Left forelimb (tissue), 1 donor: ENCODE measurements around the gene UNC45B.
A peak's percentile ranks its signal among the peaks of the same experiment; 100 is the strongest.
"Not testable (repeated sequence)": the region's sequence is repeated elsewhere in the genome, so short reads cannot be mapped to it uniquely, and the experiment has no call there.

Experiments
- DNase-seq: peaks from one replicate; pipeline ENCODE4 v3.0.0-alpha.2; 2018; ENCODE audit warnings: low spot score

Gene UNC45B, protein sequence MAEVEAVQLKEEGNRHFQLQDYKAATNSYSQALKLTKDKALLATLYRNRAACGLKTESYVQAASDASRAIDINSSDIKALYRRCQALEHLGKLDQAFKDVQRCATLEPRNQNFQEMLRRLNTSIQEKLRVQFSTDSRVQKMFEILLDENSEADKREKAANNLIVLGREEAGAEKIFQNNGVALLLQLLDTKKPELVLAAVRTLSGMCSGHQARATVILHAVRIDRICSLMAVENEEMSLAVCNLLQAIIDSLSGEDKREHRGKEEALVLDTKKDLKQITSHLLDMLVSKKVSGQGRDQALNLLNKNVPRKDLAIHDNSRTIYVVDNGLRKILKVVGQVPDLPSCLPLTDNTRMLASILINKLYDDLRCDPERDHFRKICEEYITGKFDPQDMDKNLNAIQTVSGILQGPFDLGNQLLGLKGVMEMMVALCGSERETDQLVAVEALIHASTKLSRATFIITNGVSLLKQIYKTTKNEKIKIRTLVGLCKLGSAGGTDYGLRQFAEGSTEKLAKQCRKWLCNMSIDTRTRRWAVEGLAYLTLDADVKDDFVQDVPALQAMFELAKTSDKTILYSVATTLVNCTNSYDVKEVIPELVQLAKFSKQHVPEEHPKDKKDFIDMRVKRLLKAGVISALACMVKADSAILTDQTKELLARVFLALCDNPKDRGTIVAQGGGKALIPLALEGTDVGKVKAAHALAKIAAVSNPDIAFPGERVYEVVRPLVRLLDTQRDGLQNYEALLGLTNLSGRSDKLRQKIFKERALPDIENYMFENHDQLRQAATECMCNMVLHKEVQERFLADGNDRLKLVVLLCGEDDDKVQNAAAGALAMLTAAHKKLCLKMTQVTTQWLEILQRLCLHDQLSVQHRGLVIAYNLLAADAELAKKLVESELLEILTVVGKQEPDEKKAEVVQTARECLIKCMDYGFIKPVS

DNA sequence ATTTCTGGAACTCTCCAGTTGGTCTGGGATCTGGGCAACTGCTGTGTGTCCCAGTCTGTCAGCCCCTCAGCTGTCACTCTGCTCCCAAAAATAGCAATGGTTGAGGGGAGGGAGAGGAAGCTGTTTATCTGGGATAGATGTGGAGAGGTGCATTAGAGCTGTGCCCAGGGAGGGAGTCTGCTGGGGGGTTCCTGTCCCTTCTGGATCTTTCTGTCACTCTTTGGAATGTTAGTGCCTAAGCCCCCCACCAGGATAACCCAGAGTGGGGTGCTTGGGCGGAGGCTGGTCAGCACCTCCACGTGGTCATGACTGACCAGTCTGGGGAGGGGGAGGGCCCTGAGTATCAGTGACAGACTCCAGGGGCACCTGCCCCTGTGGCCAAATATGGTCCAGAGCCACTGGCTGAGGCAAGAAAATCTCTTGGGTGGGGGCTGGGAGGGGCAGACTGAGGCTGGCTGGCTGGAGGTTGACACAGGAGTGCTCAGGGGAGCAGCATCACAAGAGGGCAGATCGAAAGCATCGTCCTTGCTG lies at the start of gene UNC45B:
TSS of gene UNC45B (plus strand) at position 443 of the 531 bp plus-strand sequence. CDS start 447 bp downstream, outside the sequence.
- no peak for DNase-seq

DNA sequence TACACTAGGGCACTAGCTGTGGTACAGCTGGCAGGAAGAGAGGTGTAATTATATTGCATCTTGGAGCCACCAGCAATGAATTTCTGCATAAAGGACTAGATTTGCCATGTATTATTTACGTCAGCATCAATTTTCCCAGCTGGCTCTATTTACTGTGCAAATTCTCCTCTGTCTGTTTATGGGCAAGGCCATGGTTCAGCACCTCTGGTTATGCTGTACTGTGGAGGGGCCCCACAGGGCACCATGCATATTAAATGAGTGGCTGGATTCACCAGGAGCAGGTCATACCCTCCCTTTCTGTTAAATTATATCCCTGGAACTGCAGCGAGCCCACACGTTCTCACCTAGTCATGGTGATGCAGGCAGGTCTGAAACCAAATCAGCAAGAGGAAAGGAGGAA lies 47.7 kb upstream of the UNC45B start:
- DNase-seq: no peak

DNA sequence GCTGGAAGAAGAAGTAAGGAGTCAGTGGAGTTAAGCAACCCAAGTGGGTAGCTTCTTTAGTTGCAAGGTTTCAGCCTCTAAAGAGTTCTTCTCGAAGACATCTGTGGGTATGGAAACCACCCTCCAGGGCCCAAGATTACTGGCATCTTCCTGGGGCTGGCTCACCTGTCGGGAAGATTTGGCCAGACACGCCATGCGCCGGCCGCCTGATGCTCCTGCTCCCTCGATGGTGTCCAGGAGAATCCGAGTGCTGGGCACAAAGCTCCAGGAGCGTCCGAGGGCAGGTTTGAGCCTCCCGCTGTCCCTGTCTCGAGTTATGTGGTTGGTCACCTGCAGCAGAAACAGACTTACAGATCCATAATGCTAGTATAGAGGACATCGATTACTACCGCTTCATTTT lies 46.6 kb upstream of the UNC45B start:
- DNase-seq: no peak

DNA sequence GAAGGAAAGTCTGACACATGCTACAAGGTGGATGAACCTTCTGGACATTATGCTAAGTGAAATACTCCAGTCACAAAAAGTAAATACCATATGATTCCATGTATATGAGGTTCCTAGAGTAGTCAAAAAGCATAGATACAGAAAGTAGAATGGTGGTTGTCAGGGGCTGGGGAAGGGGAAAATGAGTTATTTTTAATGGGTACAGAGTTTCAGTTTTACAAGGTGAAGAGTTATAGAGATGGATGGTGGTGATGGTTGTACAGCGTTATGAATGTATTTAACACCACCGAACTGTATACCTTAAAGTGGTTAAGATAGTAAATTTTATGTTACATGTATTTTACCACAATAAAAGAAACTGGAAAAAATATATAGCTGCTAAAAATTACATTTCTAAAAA lies 45.9 kb upstream of the UNC45B start:
- DNase-seq: no peak

DNA sequence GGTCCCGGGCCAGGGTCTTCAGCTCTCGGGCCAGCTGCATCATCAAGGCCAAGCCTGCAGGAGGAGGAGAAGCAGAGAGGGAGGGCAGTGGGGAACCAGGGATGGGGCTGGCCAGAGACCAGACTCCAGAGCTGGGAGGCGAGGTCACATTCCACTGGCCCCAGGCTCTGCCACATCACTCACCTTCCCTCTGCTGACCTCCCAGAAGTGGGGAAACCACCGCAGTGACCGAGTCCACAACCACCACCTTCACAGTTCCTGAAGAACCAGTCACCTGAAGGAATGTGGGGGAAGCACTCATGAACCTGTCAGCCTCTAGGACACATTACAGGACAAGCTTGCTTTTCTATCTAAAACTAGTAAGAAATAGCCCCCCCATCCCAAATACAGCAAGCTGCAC lies 44.3 kb upstream of the UNC45B start:
- no peak for DNase-seq

DNA sequence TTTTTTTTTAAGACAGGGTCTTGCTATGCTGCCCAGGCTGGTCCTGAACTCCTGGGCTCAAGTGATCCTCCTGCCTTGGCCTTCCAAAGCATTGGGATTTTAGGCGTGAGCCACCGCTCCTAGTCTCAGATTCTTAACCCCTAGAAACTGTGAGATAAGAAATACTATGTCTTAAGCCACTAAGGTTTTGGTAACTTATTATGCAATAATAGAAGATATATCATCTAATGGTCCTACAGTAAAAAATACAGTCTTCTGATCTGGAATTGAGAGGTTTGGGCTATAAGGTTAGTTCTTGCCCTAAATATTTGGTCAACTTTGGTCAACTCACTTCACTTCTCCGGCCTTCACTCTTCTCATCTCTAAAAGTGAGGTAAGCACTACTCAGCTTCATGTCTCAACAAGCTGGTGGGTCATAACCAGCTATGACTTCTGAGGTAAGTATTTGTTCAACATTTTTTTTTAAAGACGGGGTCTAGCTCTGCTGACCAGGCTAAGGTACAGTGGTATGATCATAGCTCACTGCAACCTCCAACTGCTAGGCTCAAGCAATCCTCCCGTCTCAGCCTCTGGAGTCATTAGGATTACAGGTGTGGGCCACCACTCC lies 42.7 kb upstream of the UNC45B start:
- no peak for DNase-seq

DNA sequence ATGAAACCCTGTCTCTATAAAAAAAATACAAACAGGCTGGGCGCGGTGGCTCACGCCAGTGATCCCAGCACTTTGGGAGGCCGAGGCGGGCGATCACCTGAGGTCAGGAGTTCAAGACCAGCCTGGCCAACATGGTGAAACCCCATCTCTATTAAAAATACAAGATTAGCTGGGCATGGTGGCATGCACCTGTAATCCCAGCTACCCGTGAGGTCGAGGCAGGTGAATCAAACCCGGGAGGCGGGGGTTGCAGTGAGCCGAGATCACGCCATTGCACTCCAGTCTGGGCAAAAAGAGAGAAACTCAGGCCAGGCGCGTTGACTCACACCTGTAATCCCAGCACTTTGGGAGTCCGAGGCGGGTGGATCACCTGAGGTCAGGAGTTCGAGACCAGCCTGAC lies 36.8 kb upstream of the UNC45B start:
- DNase-seq: not testable (repeated sequence)

DNA sequence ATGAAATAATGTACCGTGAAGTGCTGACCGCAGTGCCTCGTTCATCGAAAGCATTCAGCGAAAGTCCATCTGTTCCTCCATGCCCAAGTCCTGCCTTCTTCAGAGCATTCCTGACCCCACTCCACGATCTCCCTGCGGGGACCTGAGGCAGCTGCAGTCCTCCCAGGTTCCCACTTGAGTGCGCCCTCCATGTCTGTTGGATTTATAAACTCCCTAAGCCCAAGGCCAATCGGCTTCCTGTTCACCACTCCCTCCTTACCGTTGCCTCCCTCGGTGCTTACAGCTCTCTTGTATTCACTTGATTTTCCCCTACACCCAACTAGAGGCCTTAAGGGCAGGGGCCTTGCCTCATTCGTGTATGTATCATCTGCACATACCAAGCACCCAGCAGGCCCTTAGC lies 30.8 kb upstream of the UNC45B start:
- DNase-seq: no peak

DNA sequence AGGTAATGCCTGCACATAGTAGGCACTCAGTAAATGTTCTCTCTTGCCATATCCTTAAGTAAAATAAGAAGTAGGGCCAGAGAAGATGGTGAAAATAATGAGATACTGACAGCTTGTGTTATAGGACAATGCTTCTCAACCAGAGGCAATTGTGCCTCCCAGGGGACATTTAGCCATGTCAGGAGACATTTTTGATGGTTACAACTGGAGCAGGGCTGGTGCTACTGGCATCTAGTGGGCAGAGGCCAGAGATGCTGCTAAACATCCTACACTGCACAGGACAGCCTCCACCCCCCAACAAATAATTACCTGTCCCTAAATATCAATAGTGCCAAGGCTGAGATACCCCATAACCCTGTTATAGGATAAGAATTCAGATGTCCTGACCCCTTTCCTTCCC lies 29.6 kb upstream of the UNC45B start:
- DNase-seq: no peak

DNA sequence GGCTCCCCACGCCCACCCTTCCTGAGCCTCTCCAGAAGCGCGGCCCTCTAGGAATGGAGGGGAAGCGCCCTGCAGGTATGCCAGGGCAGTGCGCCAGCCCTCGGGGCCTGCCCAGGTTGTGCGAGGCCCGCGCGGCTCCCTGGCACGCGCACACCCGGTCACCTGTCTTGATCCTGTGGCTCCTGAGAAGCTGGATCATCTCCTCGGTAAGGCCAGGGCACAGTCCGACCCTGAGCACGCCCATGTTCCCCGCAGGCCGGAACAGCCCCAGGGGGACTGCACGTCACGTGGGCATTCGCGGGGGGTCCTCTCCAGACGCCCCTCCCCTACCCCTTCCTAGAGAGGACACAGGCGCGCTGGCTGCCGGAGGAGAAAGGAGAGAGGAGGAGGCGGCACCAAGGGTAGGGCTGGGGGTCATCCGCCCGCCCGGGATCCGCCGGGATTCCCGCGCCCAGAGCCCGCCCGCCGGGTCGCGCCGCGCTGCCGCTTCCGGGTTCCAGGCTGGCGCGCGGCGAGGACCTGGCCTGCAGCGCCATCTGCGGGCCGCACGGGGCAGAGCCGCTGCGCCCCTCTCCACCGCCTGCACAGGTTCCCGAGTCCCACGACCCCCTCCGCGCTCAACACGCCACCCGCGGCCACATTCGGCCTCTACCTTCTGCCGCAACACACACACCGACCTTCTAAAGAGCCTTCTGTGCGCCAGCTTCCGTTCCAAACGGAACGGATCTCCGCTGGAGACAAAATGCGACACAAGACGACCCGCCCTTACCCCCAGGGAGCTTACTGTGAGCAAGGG lies 28.0 kb upstream of the UNC45B start, which contains the start of gene RAD51D:
TSS of gene RAD51D (minus strand) at position 491 of the 796 bp plus-strand sequence. CDS start at position 244, 247 bp downstream.
- DNase-seq: peak; percentile 88

DNA sequence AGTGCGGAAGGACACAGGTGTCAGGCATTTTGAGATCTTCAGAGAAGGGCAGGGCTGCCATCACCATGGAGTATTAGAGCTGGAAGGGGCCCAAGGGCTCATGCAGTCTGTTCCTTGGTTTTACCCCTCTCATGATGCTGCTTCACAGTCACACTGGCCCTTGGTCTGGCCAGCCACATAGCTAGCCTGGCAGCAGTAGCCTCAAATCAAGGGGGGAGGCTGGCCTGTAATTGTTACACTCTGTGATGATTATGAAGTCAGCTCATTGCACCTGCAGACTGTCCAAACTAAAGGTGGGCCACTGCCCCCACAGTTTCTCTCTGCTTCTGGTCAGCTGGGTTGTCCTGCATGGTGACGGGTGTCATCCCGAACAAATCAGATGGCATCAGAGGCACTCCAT lies 26.3 kb upstream of the UNC45B start, which contains the start of gene FNDC8:
TSS of gene FNDC8 (plus strand) at position 301 of the 400 bp plus-strand sequence. CDS start at position 380, 79 bp downstream.
- no peak for DNase-seq

DNA sequence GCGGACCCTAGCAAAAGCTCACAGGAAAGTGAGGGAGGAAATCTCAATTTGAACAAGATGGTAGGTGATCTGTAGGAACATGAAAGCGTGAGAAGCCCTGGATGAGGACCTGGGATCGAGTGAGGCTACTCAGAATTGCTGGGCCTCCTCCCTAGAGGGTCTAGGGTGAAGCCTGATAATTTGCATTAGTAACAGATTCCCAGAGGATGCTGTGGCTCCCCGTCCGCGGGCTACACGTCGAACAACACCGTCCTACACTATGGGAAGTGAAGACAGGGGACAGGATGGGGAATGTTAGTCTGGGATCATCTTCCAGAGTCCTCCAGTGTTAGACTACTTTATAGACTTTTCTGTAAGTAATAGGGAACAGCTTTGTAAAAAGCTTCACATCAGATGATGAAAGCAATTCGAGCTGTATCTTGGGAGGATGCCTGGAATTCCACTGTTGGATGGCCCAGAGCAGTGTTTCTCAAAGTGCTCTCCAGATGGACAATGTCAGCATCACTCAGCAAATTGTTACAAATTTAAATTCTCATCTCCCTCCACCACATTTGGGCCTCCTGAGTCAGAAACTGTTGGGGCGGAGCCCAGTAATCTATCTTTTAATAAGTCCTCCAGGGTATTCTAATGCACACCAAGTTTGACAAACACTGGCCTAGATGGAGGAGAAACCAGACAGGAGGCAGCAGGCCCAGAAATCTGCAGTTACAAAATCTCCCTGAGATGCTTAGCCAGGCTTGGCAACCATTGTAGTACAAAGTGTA lies 19.7 kb upstream of the UNC45B start:
- DNase-seq: no peak

DNA sequence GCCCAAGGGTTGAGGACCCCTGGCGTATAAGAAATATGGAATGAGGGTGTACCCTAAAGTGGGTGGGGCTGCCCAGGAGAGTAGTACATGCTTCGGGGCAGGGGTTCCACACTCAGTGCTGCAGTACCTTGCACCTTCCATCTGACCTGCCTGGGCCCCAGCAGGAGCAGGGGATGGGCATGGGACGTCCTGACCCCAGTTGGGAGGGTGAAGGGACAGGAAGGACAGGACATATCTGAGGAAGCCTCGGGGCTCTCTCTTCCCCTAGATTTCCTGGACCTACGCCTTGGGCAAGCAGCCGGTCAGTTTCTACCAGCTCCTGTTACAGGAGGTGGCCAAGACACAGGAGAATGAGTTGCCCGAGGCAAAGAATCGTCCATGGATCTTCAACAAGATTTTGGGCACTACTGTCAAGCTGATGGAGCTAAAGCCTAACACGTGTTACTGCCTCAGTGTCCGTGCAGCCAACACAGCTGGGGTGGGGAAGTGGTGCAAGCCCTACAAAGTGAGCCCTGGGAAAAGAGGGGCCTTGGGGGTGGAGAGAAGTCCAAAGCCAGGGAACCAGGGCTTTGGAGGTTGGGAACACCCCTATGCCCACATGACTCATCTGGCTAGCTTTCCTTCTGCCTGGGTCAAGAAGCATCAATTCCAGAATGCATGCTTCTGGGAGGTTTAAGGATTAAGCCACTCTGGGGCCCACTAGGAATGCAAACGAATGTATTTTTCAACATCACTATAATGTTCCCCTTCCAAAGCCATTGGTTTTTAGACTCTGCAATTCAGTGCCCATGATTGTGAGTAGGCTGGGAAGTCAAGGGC lies 18.3 kb upstream of the UNC45B start:
- DNase-seq: no peak

DNA sequence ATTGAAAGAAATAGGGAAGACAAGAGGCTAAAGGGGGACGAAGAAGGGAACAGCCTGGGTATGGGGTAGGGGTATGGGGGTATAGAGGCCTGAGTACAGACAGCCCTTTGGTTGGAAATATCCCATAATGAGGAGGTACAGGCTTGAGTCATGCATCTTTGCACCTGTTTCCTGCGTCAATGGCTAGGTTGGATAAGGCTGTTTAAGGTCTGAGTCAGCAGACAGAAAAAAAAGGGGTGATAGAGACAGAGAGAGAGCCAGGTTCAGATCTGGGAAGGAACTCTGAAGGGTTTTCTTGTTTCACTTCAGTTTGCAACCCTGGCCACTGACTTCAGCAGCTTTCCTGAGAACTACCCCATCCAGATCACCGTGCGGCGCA lies 17.7 kb upstream of the UNC45B start:
- DNase-seq: no peak

DNA sequence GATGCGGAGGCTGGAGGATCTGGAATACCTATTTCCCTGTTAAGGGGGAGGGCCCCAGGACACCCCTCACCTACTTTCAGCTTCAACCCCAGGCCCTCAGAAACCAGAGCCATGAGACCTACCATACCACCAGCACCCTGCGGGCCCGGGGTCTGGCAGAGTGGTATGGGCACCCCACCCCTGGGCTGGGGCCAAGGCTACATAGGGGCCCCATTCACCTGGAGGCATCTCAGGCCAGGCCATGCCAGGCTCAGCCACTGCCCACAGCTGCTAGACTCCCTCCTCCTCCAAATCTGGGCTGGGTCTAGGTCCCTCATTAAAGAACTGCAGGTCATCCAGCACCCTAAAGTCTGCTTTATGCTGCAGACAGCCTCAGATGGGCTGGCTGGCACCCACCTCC lies 17.2 kb upstream of the UNC45B start:
- no peak for DNase-seq

DNA sequence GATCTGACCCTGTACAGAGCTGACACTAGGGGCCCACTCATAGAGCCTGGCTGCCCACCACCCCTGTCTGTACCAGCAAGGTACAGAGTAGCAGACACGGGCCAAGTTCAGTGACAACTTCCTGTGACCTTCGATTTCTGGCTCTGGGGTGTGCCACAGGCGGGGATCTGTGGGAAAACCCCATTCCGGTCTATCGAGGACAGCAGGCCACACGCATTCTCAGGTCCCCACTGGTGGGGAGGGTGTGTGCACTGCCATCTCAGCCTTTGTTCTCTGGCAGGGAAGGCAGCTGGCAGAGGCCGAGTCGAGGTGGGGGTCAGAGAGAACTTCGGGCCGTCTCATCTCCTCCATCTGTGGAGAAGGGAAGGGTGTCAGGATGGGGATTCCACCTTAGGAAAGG lies 15.5 kb upstream of the UNC45B start:
- DNase-seq: no peak

DNA sequence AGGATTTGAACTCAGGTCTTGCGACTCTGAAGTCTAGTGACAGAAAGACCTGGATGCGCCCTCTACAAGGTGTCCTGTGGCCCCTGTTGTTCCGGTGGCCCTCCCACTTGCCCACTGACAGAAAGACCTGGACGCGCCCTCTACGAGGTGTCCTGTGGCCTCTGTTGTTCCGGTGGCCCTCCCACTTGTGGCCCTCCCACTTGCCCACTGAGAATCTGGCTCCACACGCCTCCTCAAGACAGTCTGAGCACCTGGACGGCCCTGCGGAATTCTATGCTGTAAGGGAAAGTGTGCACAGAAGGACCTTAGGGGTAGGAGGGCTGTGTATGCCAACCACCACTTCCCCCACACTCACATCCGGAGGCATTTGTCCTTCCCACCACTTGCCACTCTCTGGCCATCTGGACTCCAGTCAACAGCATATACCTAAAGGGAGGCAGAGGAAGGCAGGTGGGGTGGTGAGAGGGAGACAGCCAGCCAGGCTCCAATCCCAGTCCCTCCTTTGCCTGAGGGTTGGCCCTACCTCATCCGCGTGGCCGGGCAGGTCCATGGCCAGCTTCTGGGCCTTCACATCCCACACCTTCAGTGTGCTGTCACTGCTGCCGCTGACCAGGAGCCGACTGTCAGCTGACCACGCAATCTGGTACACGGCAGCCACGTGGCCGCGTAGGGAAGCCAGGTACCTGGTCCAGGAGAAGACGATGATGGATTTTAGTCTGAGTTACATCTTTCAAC lies 14.6 kb upstream of the UNC45B start:
- DNase-seq: no peak

DNA sequence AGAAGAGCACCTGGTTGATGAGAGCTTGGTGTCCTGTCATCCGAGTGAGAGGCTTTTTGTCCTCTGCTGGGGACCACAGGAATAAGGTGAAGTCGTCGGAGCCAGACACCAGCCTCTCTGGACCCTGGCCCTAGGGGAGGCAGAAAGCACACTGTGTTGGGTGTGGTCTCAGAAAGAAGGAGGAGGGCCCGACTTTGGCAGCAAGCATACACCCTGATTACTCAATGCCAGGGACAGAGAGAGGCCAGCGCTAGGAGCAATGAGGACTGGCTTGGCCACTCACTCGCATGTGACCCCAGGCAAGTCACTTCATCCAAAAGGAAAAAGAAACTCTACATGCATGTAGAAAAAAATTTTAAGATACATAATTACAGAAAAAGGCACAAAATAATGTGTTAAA lies 12.3 kb upstream of the UNC45B start:
- DNase-seq: no peak

DNA sequence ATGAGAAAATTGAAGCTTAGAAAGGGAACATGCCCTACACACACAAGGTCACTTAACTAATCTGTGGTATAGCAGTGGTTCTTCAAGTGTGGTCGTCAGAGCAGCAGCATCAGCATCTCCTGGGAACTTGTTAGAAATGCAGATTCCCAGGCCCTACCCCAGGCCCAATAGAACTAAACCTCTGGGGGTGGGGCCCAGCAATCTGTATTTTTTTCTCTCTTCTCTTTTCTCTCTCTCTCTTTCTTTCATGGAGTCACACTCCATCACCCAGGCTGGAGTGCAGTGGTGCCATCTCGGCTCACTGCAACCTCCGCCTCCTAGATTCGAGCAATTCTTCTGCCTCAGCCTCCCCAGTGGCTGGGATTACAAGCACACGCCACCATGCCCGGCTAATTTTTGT lies 9.4 kb upstream of the UNC45B start:
- no peak for DNase-seq
